ENCODE results near the gene ATP6V1C2. TPM values are rescaled to one million over a fixed set of nuclear protein-coding genes. Genes with fewer than 3 reads are reported as not detected.
"Not testable (repeated sequence)": the region's sequence is repeated elsewhere in the genome, so short reads cannot be mapped to it uniquely, and the experiment has no call there.

The ATP6V1C2 gene
- total RNA-seq, 1 experiment from 2014 or later: 0.40 TPM

DNA sequence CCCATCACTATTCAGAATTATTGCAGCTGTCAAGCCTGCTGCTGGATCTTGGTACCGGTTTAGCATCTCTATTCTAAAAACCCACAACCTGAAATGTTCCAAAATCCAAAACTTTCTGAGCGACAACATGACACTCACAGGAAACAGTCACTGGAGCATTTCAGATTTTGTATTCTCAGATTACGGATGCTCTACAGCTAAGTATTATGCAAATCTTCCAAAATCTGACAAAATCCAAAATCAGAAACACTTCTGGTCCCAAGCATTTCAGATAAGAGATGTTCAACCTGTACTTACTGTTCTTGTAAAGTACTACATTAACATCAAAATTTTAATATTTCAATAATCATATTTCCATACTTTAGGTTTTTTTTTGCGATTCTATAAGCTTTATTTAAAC is 78.7 kb downstream of the ATP6V1C2 start:
- ATAC-seq: no peak
- BruUV-seq (replicated peaks): no TSS peak
- TF ChIP-seq EZH2phosphoT487 (IDR thresholded peaks at IDR 0.05; ENCODE audit: borderline replicate concordance, low read length) (no peak), EZH2 (IDR thresholded peaks at IDR 0.05; ENCODE audit: low read length, unreplicated experiment) (no peak)
- TF ChIP-seq, protein P1, sequence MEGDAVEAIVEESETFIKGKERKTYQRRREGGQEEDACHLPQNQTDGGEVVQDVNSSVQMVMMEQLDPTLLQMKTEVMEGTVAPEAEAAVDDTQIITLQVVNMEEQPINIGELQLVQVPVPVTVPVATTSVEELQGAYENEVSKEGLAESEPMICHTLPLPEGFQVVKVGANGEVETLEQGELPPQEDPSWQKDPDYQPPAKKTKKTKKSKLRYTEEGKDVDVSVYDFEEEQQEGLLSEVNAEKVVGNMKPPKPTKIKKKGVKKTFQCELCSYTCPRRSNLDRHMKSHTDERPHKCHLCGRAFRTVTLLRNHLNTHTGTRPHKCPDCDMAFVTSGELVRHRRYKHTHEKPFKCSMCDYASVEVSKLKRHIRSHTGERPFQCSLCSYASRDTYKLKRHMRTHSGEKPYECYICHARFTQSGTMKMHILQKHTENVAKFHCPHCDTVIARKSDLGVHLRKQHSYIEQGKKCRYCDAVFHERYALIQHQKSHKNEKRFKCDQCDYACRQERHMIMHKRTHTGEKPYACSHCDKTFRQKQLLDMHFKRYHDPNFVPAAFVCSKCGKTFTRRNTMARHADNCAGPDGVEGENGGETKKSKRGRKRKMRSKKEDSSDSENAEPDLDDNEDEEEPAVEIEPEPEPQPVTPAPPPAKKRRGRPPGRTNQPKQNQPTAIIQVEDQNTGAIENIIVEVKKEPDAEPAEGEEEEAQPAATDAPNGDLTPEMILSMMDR (conservative IDR thresholded peaks at IDR 0.05; ENCODE audit: low read depth, low read length): no peak
- Histone ChIP-seq H3K9ac (ENCODE audit: low read length) (no peak overlapping the region), H3K4me1 (ENCODE audit: insufficient read depth, low read length) (no peaks in the 10 kb centered on the region), H3K79me2 (ENCODE audit: low read length) (peaks cover 81% of the 10 kb centered on the region), H3K27me3 (ENCODE audit: low read length) (no peaks in the 10 kb centered on the region), H2AFZ (ENCODE audit: low read length) (no peak overlapping the region), H3K4me3 (ENCODE audit: low read length) (no peak overlapping the region), H4K20me1 (ENCODE audit: low read length) (peaks cover 60% of the 10 kb centered on the region), H3K9me2 (replicated peaks; ENCODE audit: low read length) (no peaks in the 10 kb centered on the region), H3K4me2 (ENCODE audit: low read length) (no peak overlapping the region), H3F3A (ENCODE audit: low read length, unreplicated experiment) (no peaks in the 10 kb centered on the region), H3K9me3 (ENCODE audit: low read length) (no peaks in the 10 kb centered on the region), H3K27ac (ENCODE audit: low read length) (no peak overlapping the region), H3K36me3 (ENCODE audit: low read depth, low read length) (peaks cover 57% of the 10 kb centered on the region)
- DNase-seq: no peak
- intact Hi-C loops (cut with micrococcal nuclease): no loop called here
- POLR2A ChIA-PET (ENCODE audit: unreplicated experiment): no interaction called here
- CTCF ChIA-PET: no interaction called here

- DNase-seq (no peak), ATAC-seq (no peak)
- Histone ChIP-seq H3K4me2 (ENCODE audit: low read length) (no peak overlapping the region), H3F3A (ENCODE audit: low read length, unreplicated experiment) (no peaks in the 10 kb centered on the region), H4K20me1 (ENCODE audit: low read length) (peaks cover 63% of the 10 kb centered on the region), H2AFZ (ENCODE audit: low read length) (no peak overlapping the region), H3K36me3 (ENCODE audit: low read depth, low read length) (peaks cover 45% of the 10 kb centered on the region), H3K4me1 (ENCODE audit: insufficient read depth, low read length) (no peaks in the 10 kb centered on the region), H3K27ac (ENCODE audit: low read length) (no peak overlapping the region), H3K9me3 (ENCODE audit: low read length) (no peaks in the 10 kb centered on the region), H3K9me2 (replicated peaks; ENCODE audit: low read length) (no peaks in the 10 kb centered on the region), H3K79me2 (ENCODE audit: low read length) (peaks cover 82% of the 10 kb centered on the region), H3K9ac (ENCODE audit: low read length) (no peak overlapping the region), H3K27me3 (ENCODE audit: low read length) (no peaks in the 10 kb centered on the region), H3K4me3 (ENCODE audit: low read length) (no peak overlapping the region)
- intact Hi-C loops (cut with micrococcal nuclease): no loop called here
- ChIA-PET CTCF (no interaction called here), POLR2A (ENCODE audit: unreplicated experiment) (no interaction called here)
- BruUV-seq (replicated peaks): no TSS peak
- TF ChIP-seq, protein P1 (conservative IDR thresholded peaks at IDR 0.05; ENCODE audit: low read depth, low read length): no peak
- TF ChIP-seq EZH2 (IDR thresholded peaks at IDR 0.05; ENCODE audit: low read length, unreplicated experiment): no peak
These were observed 81.2 kb downstream of the ATP6V1C2 start for GRCh38 chr2:10802657-10803056.

DNA sequence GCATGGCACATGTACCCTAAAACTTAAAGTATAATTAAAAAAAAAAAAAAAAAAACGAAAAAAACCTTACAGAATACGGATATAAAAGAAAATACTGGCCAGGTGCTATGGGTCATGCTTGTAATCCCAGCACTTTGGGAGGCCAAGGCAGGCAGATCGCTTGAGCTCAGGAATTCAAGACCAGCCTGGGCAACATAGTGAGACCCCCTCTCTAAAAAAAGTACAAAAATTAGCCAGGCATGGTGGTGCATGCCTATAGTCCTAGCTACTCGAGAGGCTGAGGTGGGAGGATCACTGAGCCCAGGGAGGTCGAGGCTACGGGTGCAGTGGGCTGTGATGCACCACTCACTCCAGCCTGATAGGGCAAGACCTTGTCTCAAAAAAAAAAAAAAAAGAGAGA is 84.6 kb downstream of the ATP6V1C2 start:
- H3K9me2 ChIP-seq (replicated peaks; ENCODE audit: low read length); H3K4me3 ChIP-seq (ENCODE audit: low read length); H3K9me3 ChIP-seq (ENCODE audit: low read length); CTCF ChIA-PET; BruUV-seq (replicated peaks); H3K27ac ChIP-seq (ENCODE audit: low read length); POLR2A ChIA-PET (ENCODE audit: unreplicated experiment); H3K27me3 ChIP-seq (ENCODE audit: low read length); H3F3A ChIP-seq (ENCODE audit: low read length, unreplicated experiment); ATAC-seq; H3K9ac ChIP-seq (ENCODE audit: low read length); H2AFZ ChIP-seq (ENCODE audit: low read length); H3K4me2 ChIP-seq (ENCODE audit: low read length); intact Hi-C loops (cut with micrococcal nuclease); DNase-seq: not testable (repeated sequence)
- peaks cover 85% of the 10 kb centered on the region for H3K79me2 ChIP-seq (ENCODE audit: low read length)
- peaks cover 14% of the 10 kb centered on the region for H3K4me1 ChIP-seq (ENCODE audit: insufficient read depth, low read length)
- peaks cover 41% of the 10 kb centered on the region; the same call in 1 of the 2 replicates for H3K36me3 ChIP-seq (ENCODE audit: low read depth, low read length)
- H4K20me1 ChIP-seq (ENCODE audit: low read length): peaks cover 80% of the 10 kb centered on the region
